ENCODE data around the gene TARS2. TPM values are rescaled to one million over a fixed set of nuclear protein-coding genes. Genes with fewer than 3 reads are reported as not detected.

The TARS2 gene
- total and polyA plus RNA-seq, 2 experiments from 2014 or later, result 14.0 to 14.4 TPM

GRCh38 chr1:150550222-150551050 lies 63.2 kb downstream of the TARS2 start:
- in situ Hi-C loops (cut with MboI), result no loop called here
- H3F3A ChIP-seq (ENCODE audit: insufficient read depth), result peaks cover 20% of the 10 kb centered on the region
- peak overlapping the region; percentile 86 for H3K27ac ChIP-seq
- peak overlapping the region; percentile 85 for H3K4me2 ChIP-seq (ENCODE audit: unreplicated experiment)
- WGBS, 2 experiments (ENCODE audit: low coverage in 1 of 2, low lambda C conversion rate in 2 of 2, missing lambda C conversion rate in 2 of 2), result 15 to 21% methylated on average over 16 to 22 of the region's 22 CpGs
- H3K4me3 ChIP-seq, result peak overlapping the region; percentile 70
- H3K9me2 ChIP-seq (ENCODE audit: insufficient read depth), result no peaks in the 10 kb centered on the region
- H3K9ac ChIP-seq, result peak overlapping the region; percentile 85
- no peak for TF ChIP-seq EZH2 (IDR thresholded peaks at IDR 0.05; ENCODE audit: insufficient read depth, poor library complexity, severe bottlenecking)
- H3K27me3 ChIP-seq (replicated peaks; ENCODE audit: insufficient read depth), result no peaks in the 10 kb centered on the region
- no peaks in the 10 kb centered on the region for H3K36me3 ChIP-seq (ENCODE audit: low read depth)
- H3K4me1 ChIP-seq (ENCODE audit: insufficient read depth), result peaks cover 29% of the 10 kb centered on the region
- peak; percentile 46 for DNase-seq
- H3K9me3 ChIP-seq (ENCODE audit: low read depth), result no peaks in the 10 kb centered on the region
- 0 out of 2 replicates have a peak, but pooled peaks cover 3% of the 10 kb centered on the region for H3K79me2 ChIP-seq (ENCODE audit: insufficient read depth)
- H2AFZ ChIP-seq, result no peak overlapping the region
- no peaks in the 10 kb centered on the region for H4K20me1 ChIP-seq (ENCODE audit: insufficient read depth)

- TF ChIP-seq EZH2phosphoT487 (IDR thresholded peaks at IDR 0.05; ENCODE audit: insufficient read depth, low read depth) (no peak), EZH2 (IDR thresholded peaks at IDR 0.05; ENCODE audit: insufficient read depth, poor library complexity, severe bottlenecking) (no peak)
- peak overlapping the region; percentile 86 for H3K27ac ChIP-seq
- peak overlapping the region; percentile 85 for H3K4me2 ChIP-seq (ENCODE audit: unreplicated experiment)
- WGBS, 2 experiments (ENCODE audit: low coverage in 1 of 2, low lambda C conversion rate in 2 of 2, missing lambda C conversion rate in 2 of 2), result 58 to 59% methylated on average over 11 of the region's 11 CpGs
- H2AFZ ChIP-seq, result no peak overlapping the region
- H4K20me1 ChIP-seq (ENCODE audit: insufficient read depth), result no peaks in the 10 kb centered on the region
- H3K4me1 ChIP-seq (ENCODE audit: insufficient read depth), result peaks cover 29% of the 10 kb centered on the region
- H3F3A ChIP-seq (ENCODE audit: insufficient read depth), result peaks cover 20% of the 10 kb centered on the region
- in situ Hi-C loops (cut with MboI), result no loop called here
- peak; percentile 65 for DNase-seq
- H3K27me3 ChIP-seq (replicated peaks; ENCODE audit: insufficient read depth), result no peaks in the 10 kb centered on the region
- peak overlapping the region; percentile 70; the same call in 1 of the 2 replicates for H3K4me3 ChIP-seq
- no peaks in the 10 kb centered on the region for H3K9me2 ChIP-seq (ENCODE audit: insufficient read depth)
- H3K36me3 ChIP-seq (ENCODE audit: low read depth), result 0 out of 2 replicates have a peak, but pooled peaks cover 3% of the 10 kb centered on the region
- H3K9ac ChIP-seq, result peak overlapping the region; percentile 85
- H3K9me3 ChIP-seq (ENCODE audit: low read depth), result no peaks in the 10 kb centered on the region
- 0 out of 2 replicates have a peak, but pooled peaks cover 3% of the 10 kb centered on the region for H3K79me2 ChIP-seq (ENCODE audit: insufficient read depth)
Measured at GRCh38 chr1:150551051-150551783, 64.0 kb downstream of the TARS2 start.

- WGBS, 2 experiments (ENCODE audit: low coverage in 1 of 2, low lambda C conversion rate in 2 of 2, missing lambda C conversion rate in 2 of 2), result 56 to 64% methylated on average over 1 of the region's 1 CpG
- peak overlapping the region; percentile 63 for H3K4me2 ChIP-seq (ENCODE audit: unreplicated experiment)
- peak overlapping the region; percentile 86 for H3K27ac ChIP-seq
- 0 out of 2 replicates have a peak, but pooled peaks cover 3% of the 10 kb centered on the region for H3K36me3 ChIP-seq (ENCODE audit: low read depth)
- in situ Hi-C loops (cut with MboI), result no loop called here
- no peaks in the 10 kb centered on the region for H3K9me3 ChIP-seq (ENCODE audit: low read depth)
- peaks cover 29% of the 10 kb centered on the region for H3K4me1 ChIP-seq (ENCODE audit: insufficient read depth)
- no peaks in the 10 kb centered on the region for H3K27me3 ChIP-seq (replicated peaks; ENCODE audit: insufficient read depth)
- no peak overlapping the region for H2AFZ ChIP-seq
- H3K79me2 ChIP-seq (ENCODE audit: insufficient read depth), result 0 out of 2 replicates have a peak, but pooled peaks cover 3% of the 10 kb centered on the region
- H3K9ac ChIP-seq, result peak overlapping the region; percentile 85
- peaks cover 20% of the 10 kb centered on the region for H3F3A ChIP-seq (ENCODE audit: insufficient read depth)
- H3K4me3 ChIP-seq, result no peak overlapping the region
- no peaks in the 10 kb centered on the region for H4K20me1 ChIP-seq (ENCODE audit: insufficient read depth)
- TF ChIP-seq EZH2phosphoT487 (IDR thresholded peaks at IDR 0.05; ENCODE audit: insufficient read depth, low read depth) (no peak), EZH2 (IDR thresholded peaks at IDR 0.05; ENCODE audit: insufficient read depth, poor library complexity, severe bottlenecking) (no peak)
- DNase-seq, result peak; percentile 30
- H3K9me2 ChIP-seq (ENCODE audit: insufficient read depth), result no peaks in the 10 kb centered on the region
Measured at GRCh38 chr1:150551784-150552127, 64.5 kb downstream of the TARS2 start.

- Histone ChIP-seq H3K9ac (peak overlapping the region; percentile 85), H3K4me1 (ENCODE audit: insufficient read depth) (peaks cover 29% of the 10 kb centered on the region), H3K27me3 (replicated peaks; ENCODE audit: insufficient read depth) (no peaks in the 10 kb centered on the region), H3F3A (ENCODE audit: insufficient read depth) (peaks cover 20% of the 10 kb centered on the region), H2AFZ (no peak overlapping the region), H3K9me2 (ENCODE audit: insufficient read depth) (no peaks in the 10 kb centered on the region), H3K4me3 (peak overlapping the region; percentile 16; the same call in 1 of the 2 replicates), H3K9me3 (ENCODE audit: low read depth) (no peaks in the 10 kb centered on the region), H3K79me2 (ENCODE audit: insufficient read depth) (0 out of 2 replicates have a peak, but pooled peaks cover 3% of the 10 kb centered on the region), H3K36me3 (ENCODE audit: low read depth) (0 out of 2 replicates have a peak, but pooled peaks cover 3% of the 10 kb centered on the region), H3K27ac (peak overlapping the region; percentile 86), H3K4me2 (ENCODE audit: unreplicated experiment) (peak overlapping the region; percentile 63), H4K20me1 (ENCODE audit: insufficient read depth) (no peaks in the 10 kb centered on the region)
- no peak for TF ChIP-seq EZH2 (IDR thresholded peaks at IDR 0.05; ENCODE audit: insufficient read depth, poor library complexity, severe bottlenecking)
- no peak for TF ChIP-seq EZH2phosphoT487 (IDR thresholded peaks at IDR 0.05; ENCODE audit: insufficient read depth, low read depth)
- peak; percentile 96 for DNase-seq
- in situ Hi-C loops (cut with MboI), result no loop called here
- 25 to 28% methylated on average over 11 to 13 of the region's 13 CpGs for WGBS, 2 experiments (ENCODE audit: low coverage in 1 of 2, low lambda C conversion rate in 2 of 2, missing lambda C conversion rate in 2 of 2)
Measured at GRCh38 chr1:150552128-150552910, 65.1 kb downstream of the TARS2 start.
